GM06990 (cell line): ENCODE results near the gene DPY30.
"Not testable (repeated sequence)": the region's sequence is repeated elsewhere in the genome, so short reads cannot be mapped to it uniquely, and the experiment has no call there.

Source experiments
- DNase-seq: peaks from one replicate; pipeline ENCODE4 v3.0.0-alpha.2; 2011; ENCODE audit not compliant: insufficient read length; ENCODE audit errors: extremely low read depth
- H3K27me3 ChIP-seq: replicated peaks from 2 replicates; pipeline ENCODE4 v1.6.0; 2011; ENCODE audit warnings: low read length; ENCODE audit not compliant: control insufficient read depth, insufficient read depth
- H3K36me3 ChIP-seq: 2 replicates; pipeline ENCODE4 v1.5.1; 2011; ENCODE audit warnings: low read length; ENCODE audit not compliant: control insufficient read depth, insufficient read depth
- H3K4me3 ChIP-seq: replicated peaks from 2 replicates; pipeline ENCODE4 v1.5.1; 2011; ENCODE audit warnings: low read depth, mild to moderate bottlenecking, control low read depth, low read length
- TF ChIP-seq, protein P1 (sequence below): IDR thresholded peaks from 2 replicates; pipeline ENCODE4 v1.5.1; 2011; ENCODE audit warnings: low read length, control low read depth, mild to moderate bottlenecking, inconsistent platforms; ENCODE audit not compliant: insufficient read depth, poor library complexity, severe bottlenecking

DPY30 gene

DNA sequence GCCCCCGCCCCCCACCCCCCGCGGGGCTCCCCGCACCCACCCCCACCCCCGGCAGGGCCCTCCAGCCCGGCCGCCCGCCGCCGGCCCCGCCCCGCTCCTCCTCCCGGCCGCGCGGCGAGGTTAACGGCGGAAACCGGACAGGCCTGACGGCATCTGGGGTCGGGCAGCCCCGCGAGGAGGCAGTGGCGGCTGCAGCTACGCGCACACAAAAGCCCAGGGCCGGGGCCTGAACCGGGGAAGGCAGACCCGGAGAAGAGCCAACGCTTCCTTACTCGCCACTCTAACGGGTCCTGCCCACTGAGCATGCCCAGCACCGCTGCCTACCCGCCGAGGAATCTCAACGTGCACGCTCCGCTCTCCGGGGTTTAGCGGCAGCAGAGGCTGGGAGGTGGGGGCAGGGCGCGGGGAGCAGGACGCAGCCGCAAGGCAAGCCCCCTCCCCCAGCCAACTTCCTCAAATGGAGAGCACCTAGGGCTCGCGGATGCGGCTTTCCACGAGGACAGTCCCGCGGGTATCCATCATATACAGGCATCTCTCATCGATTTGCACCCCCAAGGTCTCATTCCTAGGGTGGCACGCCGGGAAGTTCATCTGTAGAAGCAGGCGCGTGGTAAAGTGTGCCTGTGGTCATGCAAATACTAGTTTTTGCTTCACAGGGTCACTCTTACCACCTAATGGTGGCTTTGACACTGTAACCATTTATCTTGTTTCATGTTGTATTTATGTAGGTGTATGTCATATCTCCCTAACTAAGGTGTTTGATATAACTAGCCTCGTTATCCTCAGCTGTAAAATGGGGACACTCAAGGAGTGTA is 28.7 kb downstream of the DPY30 start, which contains the start of gene MEMO1:
Gene MEMO1, minus strand, starts transcription at position 339 of the 815 bp plus-strand sequence. CDS start 761 bp downstream, outside the sequence.
- peak; percentile 97 for DNase-seq
- H3K4me3 ChIP-seq = peak within 1 kb of the TSS; percentile 93
- no peaks in the 10 kb centered on the region for H3K27me3 ChIP-seq
- TF ChIP-seq, protein P1, sequence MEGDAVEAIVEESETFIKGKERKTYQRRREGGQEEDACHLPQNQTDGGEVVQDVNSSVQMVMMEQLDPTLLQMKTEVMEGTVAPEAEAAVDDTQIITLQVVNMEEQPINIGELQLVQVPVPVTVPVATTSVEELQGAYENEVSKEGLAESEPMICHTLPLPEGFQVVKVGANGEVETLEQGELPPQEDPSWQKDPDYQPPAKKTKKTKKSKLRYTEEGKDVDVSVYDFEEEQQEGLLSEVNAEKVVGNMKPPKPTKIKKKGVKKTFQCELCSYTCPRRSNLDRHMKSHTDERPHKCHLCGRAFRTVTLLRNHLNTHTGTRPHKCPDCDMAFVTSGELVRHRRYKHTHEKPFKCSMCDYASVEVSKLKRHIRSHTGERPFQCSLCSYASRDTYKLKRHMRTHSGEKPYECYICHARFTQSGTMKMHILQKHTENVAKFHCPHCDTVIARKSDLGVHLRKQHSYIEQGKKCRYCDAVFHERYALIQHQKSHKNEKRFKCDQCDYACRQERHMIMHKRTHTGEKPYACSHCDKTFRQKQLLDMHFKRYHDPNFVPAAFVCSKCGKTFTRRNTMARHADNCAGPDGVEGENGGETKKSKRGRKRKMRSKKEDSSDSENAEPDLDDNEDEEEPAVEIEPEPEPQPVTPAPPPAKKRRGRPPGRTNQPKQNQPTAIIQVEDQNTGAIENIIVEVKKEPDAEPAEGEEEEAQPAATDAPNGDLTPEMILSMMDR = no peak
- H3K36me3 ChIP-seq = no peaks in the 10 kb centered on the region

DNA sequence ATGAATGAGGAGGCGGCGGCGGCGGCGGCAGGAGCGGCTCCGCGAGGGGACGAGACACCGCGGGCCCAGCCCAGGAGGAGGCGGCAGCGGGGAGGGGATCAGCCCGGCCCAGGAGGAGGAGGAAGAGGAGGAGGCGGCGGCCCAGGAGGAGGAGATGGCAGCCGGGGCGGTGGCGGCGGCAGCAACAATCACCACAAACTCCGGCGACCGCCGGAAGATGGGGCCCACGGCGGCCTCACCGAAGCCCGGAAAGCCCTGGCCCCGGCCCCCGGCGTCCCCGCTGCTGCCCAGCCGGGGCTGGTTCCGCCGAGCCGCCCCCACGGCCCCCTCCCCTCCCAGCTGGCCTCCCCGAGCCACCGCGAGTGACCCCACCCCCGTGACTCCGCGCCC is 29.3 kb downstream of the DPY30 start:
- peak overlapping the region; percentile 46 for H3K4me3 ChIP-seq
- not testable (repeated sequence) for H3K27me3 ChIP-seq, H3K36me3 ChIP-seq
- peak; percentile 77 for DNase-seq

DNA sequence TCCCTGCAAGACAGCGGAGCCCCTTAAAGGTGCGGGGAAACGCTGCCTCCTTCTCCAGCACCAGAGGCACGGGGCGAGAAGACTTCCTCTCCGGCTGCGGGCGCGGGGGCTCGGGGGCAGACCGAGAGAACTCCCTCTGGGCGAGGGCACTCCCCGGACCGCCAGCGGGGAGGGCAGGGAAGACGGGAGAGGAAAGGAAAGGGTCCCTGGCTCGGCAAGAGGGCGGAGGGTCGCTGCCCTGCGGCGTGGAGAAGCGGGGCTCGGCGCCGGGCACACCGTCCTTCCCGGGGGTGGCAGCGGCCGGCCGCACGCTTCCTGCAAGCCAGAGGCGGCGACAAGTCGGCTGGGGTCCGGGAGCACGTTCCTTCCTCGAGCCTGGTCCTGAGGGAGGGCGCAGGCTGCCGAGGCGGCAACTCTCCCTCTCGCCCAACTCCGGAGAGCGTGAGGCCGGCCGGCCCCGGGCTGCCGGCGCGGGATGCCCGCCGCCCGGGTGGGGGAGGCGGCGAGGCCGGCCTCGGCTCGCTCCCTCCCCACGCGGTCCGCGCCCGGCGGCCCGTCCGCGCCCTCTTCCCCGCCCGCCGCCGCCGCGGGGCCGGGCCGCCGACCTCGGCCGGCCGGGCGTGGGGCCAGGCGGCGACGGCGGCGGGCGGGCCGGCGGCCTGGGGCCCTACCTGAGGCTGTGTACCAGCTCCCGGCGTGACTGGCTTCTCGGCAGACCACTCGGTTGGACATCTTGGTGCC is 29.9 kb downstream of the DPY30 start:
- no peaks in the 10 kb centered on the region for H3K36me3 ChIP-seq
- TF ChIP-seq, protein P1 = no peak
- DNase-seq = peak; percentile 69
- no peaks in the 10 kb centered on the region for H3K27me3 ChIP-seq
- peak overlapping the region; percentile 93 for H3K4me3 ChIP-seq

DNA sequence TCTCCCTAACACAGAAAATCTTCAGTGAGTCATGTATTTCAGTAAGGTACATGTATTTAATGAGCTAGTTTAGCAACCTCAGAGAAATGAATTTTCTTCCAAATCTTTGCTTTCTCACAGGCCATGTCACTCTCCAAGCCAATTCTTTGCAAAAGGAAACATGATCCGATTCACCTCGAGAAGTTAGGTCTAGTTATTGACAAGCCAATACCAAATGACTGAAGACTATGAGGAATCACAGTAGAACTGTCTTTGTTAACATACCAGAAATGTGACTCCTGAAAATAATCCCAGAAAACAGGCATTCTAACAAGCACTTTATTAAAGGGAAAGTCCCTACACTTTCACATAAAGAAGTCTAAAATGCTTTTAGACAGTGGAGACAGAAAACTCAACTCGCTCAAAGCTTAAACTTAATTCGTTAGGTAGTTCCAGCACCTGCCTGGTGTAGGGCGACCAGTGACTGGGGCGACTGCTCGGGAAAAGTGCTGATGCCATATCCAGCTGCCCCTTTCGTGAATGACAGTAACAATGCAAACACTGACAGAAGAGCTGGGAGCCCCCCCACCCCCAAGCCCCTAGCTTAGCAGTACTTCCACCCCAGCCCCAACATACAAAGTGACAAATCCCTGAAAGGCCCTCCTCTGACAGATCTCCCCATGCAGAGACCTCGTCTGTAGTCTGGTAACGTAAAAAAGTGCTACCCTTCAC is 30.6 kb downstream of the DPY30 start:
- DNase-seq = no peak
- no peaks in the 10 kb centered on the region for H3K36me3 ChIP-seq
- TF ChIP-seq, protein P1 = no peak
- no peaks in the 10 kb centered on the region for H3K27me3 ChIP-seq
- peak overlapping the region; percentile 93 for H3K4me3 ChIP-seq

DNA sequence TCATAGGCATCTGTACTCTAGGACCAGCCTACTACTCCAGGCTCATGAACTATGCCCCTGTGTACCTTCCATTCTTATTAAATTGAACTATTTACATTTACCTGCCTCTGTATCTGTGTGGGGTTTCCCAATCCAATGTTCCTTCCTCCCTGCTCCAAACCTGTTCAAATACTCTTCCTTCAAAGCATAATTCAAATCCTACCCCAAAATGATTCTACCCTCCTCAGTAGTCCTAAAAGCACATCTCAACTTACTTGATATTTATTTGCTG is 32.5 kb downstream of the DPY30 start:
- Histone ChIP-seq H3K36me3 (no peaks in the 10 kb centered on the region), H3K27me3 (no peaks in the 10 kb centered on the region), H3K4me3 (no peak overlapping the region)
- TF ChIP-seq, protein P1 = no peak
- DNase-seq = no peak
